Measurements from ENCODE around the gene STAMBPL1.

- no peak for TF ChIP-seq CTCF (IDR thresholded peaks at IDR 0.05; ENCODE audit: insufficient read depth, low read depth, low read length)
- TF ChIP-seq EZH2 (IDR thresholded peaks at IDR 0.05; ENCODE audit: insufficient read depth, low read length) = no peak
Observed at GRCh38 chr10:88927416-88927690, 47.3 kb downstream of the STAMBPL1 start.

Measured in astrocyte (in vitro differentiated cells and primary cell).